ENCODE data around the gene TJP3.

Gene TJP3

DNA sequence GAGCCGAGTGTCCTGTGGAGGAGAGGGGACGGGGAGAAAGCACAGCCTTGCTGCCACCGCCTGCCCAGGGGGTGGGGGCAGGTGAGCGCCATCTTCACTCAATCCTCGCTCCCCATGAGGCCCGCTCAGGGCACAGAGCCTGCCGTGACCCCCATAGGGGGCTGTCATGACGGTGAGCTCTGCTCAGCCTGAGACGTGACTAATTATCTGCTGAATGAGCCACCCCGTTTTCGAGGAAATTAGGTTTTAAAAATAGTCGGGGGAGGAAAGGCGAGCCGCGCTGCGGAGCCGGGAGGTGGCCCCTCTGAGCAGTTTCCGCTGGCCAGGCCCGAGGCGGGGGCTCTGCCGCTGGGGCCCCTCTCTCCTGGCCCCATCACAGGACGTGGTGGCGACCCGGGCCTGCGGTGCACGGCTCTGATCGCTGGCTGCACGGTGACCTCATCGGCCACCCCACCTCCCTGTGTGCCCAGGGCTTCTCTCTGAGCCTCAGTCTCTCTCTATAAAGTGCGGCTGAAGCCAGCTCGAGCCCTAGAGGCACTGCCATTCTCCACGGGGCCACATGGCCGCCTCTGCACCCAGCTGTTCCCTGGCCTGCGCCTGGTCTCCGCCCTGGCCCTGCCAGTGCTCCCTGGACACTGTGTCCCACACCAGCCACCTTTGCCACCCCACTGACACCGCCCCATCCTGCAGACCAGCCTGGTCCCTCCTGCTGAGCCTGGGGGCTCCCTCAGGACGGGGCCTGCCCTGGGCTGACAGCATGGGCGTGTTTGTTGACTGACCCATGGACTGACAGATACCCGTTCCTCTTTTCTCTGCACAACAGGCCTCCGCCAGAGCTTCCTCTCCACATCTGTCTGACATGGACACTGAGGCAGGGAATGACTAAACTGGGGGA lies 36.3 kb upstream of the TJP3 start:
- WGBS, 2 donors (ENCODE audit: extremely low coverage in 2 of 2, insufficient read length in 2 of 2, insufficient replicate concordance in 1 of 2): no CpG with 5 or more reads among the region's 40 CpGs
- Histone ChIP-seq H3K4me2 (ENCODE audit: insufficient read depth, low read length, poor library complexity, severe bottlenecking) (no peak overlapping the region), H3K14ac (ENCODE audit: low read length) (peak overlapping the region; percentile 75), H3K4ac (ENCODE audit: low read length) (no peak overlapping the region), H4K91ac (ENCODE audit: low read depth, low read length, poor library complexity) (no peak overlapping the region), H3K27ac (replicated peaks; ENCODE audit: low read length) (peak overlapping the region; percentile 43), H3K79me1 (ENCODE audit: low read depth, low read length) (peaks cover 29% of the 10 kb centered on the region), H4K8ac (ENCODE audit: low read depth, low read length) (peak overlapping the region; percentile 5), H2BK120ac (ENCODE audit: low read depth, low read length) (no peak overlapping the region), H3K4me1 (ENCODE audit: control insufficient read depth in 2 of 2, insufficient read depth in 1 of 2, low read depth in 1 of 2, low read length in 2 of 2) (peaks cover 40 to 47% of the 10 kb centered on the region in 2 donors), H3K4me3 (ENCODE audit: low read length in 2 of 2) (no peak overlapping the region), H2AFZ (ENCODE audit: low read length) (no peak overlapping the region), H2BK5ac (ENCODE audit: low read length) (no peak overlapping the region), H3K9ac (ENCODE audit: low read depth, low read length, poor library complexity) (peak overlapping the region; percentile 66), H2BK15ac (ENCODE audit: low read length) (no peak overlapping the region), H3K23ac (ENCODE audit: low read depth, low read length, poor library complexity) (peak overlapping the region; percentile 97), H3K9me3 (replicated peaks in 1 of 2; ENCODE audit: control insufficient read depth in 2 of 2, insufficient read depth in 1 of 2, low read depth in 1 of 2, low read length in 2 of 2) (no peaks in the 10 kb centered on the region), H2AK5ac (ENCODE audit: low read depth, low read length) (peak overlapping the region; percentile 97), H3K18ac (ENCODE audit: low read length) (peak overlapping the region; percentile 91), H2BK12ac (ENCODE audit: low read length) (no peak overlapping the region), H3K36me3 (replicated peaks in 1 of 2; ENCODE audit: control insufficient read depth in 2 of 2, insufficient read depth in 2 of 2, low read length in 2 of 2) (peaks cover 0 to 2% of the 10 kb centered on the region in 2 donors), H3K27me3 (ENCODE audit: control insufficient read depth in 3 of 3, insufficient read depth in 3 of 3, low read depth in 1 of 3, low read length in 3 of 3) (no peaks in the 10 kb centered on the region)
- no peak for DNase-seq (ENCODE audit: low spot score)

GRCh38 chr19:3672575-3672948 lies 35.6 kb upstream of the TJP3 start:
- H4K91ac ChIP-seq (ENCODE audit: low read depth, low read length, poor library complexity): no peak overlapping the region

GRCh38 chr19:3672993-3673392 lies 35.2 kb upstream of the TJP3 start:
- DNase-seq (ENCODE audit: low spot score): no peak
- no peak overlapping the region for H2AK5ac ChIP-seq (ENCODE audit: low read depth, low read length)
- H3K4me2 ChIP-seq (ENCODE audit: insufficient read depth, low read length, poor library complexity, severe bottlenecking): no peak overlapping the region
- H3K18ac ChIP-seq (ENCODE audit: low read length): peak overlapping the region; percentile 48
- peak overlapping the region; percentile 68 for H3K23ac ChIP-seq (ENCODE audit: low read depth, low read length, poor library complexity)
- no peak overlapping the region for H2AFZ ChIP-seq (ENCODE audit: low read length)
- H4K8ac ChIP-seq (ENCODE audit: low read depth, low read length): no peak overlapping the region
- peak overlapping the region; percentile 50 for H3K9ac ChIP-seq (ENCODE audit: low read depth, low read length, poor library complexity)
- H2BK12ac ChIP-seq (ENCODE audit: low read length): no peak overlapping the region
- H4K91ac ChIP-seq (ENCODE audit: low read depth, low read length, poor library complexity): no peak overlapping the region
- H2BK5ac ChIP-seq (ENCODE audit: low read length): no peak overlapping the region
- WGBS, 2 donors (ENCODE audit: extremely low coverage in 2 of 2, insufficient read length in 2 of 2, insufficient replicate concordance in 1 of 2): no CpG with 5 or more reads among the region's 13 CpGs
- H3K9me3 ChIP-seq (replicated peaks in 1 of 2; ENCODE audit: control insufficient read depth in 2 of 2, insufficient read depth in 1 of 2, low read depth in 1 of 2, low read length in 2 of 2): no peaks in the 10 kb centered on the region
- H3K27me3 ChIP-seq (ENCODE audit: control insufficient read depth in 3 of 3, insufficient read depth in 3 of 3, low read depth in 1 of 3, low read length in 3 of 3): no peaks in the 10 kb centered on the region
- no peak overlapping the region for H2BK120ac ChIP-seq (ENCODE audit: low read depth, low read length)
- no peak overlapping the region for H3K4ac ChIP-seq (ENCODE audit: low read length)
- H3K4me3 ChIP-seq (ENCODE audit: low read length in 2 of 2): no peak overlapping the region
- H3K36me3 ChIP-seq (replicated peaks in 1 of 2; ENCODE audit: control insufficient read depth in 2 of 2, insufficient read depth in 2 of 2, low read length in 2 of 2): no peaks in the 10 kb centered on the region
- H3K14ac ChIP-seq (ENCODE audit: low read length): peak overlapping the region; percentile 47
- peaks cover 40 to 46% of the 10 kb centered on the region in 2 donors for H3K4me1 ChIP-seq (ENCODE audit: control insufficient read depth in 2 of 2, insufficient read depth in 1 of 2, low read depth in 1 of 2, low read length in 2 of 2)
- no peak overlapping the region for H2BK15ac ChIP-seq (ENCODE audit: low read length)
- H3K27ac ChIP-seq (replicated peaks; ENCODE audit: low read length): no peak overlapping the region
- H3K79me1 ChIP-seq (ENCODE audit: low read depth, low read length): peaks cover 29% of the 10 kb centered on the region

More at GRCh38 chr19:3672575-3672948, 35.6 kb upstream of the TJP3 start:
- no peak overlapping the region for H2BK15ac ChIP-seq (ENCODE audit: low read length)
- no peaks in the 10 kb centered on the region for H3K27me3 ChIP-seq (ENCODE audit: control insufficient read depth in 3 of 3, insufficient read depth in 3 of 3, low read depth in 1 of 3, low read length in 3 of 3)
- peaks cover 40 to 47% of the 10 kb centered on the region in 2 donors for H3K4me1 ChIP-seq (ENCODE audit: control insufficient read depth in 2 of 2, insufficient read depth in 1 of 2, low read depth in 1 of 2, low read length in 2 of 2)
- H3K36me3 ChIP-seq (replicated peaks in 1 of 2; ENCODE audit: control insufficient read depth in 2 of 2, insufficient read depth in 2 of 2, low read length in 2 of 2): no peaks in the 10 kb centered on the region
- no peak overlapping the region for H3K4me3 ChIP-seq (ENCODE audit: low read length in 2 of 2)
- H2AK5ac ChIP-seq (ENCODE audit: low read depth, low read length): peak overlapping the region; percentile 97
- no peak overlapping the region for H2AFZ ChIP-seq (ENCODE audit: low read length)
- H3K14ac ChIP-seq (ENCODE audit: low read length): no peak overlapping the region
- peak overlapping the region; percentile 31 for H2BK12ac ChIP-seq (ENCODE audit: low read length)
- no peak overlapping the region for H3K27ac ChIP-seq (replicated peaks; ENCODE audit: low read length)
- peak overlapping the region; percentile 86 for H4K8ac ChIP-seq (ENCODE audit: low read depth, low read length)
- peaks cover 26% of the 10 kb centered on the region for H3K79me1 ChIP-seq (ENCODE audit: low read depth, low read length)
- H3K4me2 ChIP-seq (ENCODE audit: insufficient read depth, low read length, poor library complexity, severe bottlenecking): no peak overlapping the region
- peak overlapping the region; percentile 75 for H3K23ac ChIP-seq (ENCODE audit: low read depth, low read length, poor library complexity)
- peak overlapping the region; percentile 85 for H3K18ac ChIP-seq (ENCODE audit: low read length)
- no CpG with 5 or more reads among the region's 8 CpGs for WGBS, 2 donors (ENCODE audit: extremely low coverage in 2 of 2, insufficient read length in 2 of 2, insufficient replicate concordance in 1 of 2)
- no peak overlapping the region for H3K9ac ChIP-seq (ENCODE audit: low read depth, low read length, poor library complexity)
- no peak overlapping the region for H2BK5ac ChIP-seq (ENCODE audit: low read length)
- no peaks in the 10 kb centered on the region for H3K9me3 ChIP-seq (replicated peaks in 1 of 2; ENCODE audit: control insufficient read depth in 2 of 2, insufficient read depth in 1 of 2, low read depth in 1 of 2, low read length in 2 of 2)
- no peak overlapping the region for H2BK120ac ChIP-seq (ENCODE audit: low read depth, low read length)
- H3K4ac ChIP-seq (ENCODE audit: low read length): no peak overlapping the region
- DNase-seq (ENCODE audit: low spot score): no peak
